HepG2 (cell line): ENCODE data around the gene LOXL3. TPM values are rescaled to one million over a fixed set of nuclear protein-coding genes. Genes with fewer than 3 reads are reported as not detected.

Source experiments
- ATAC-seq: fragments of 200-7000 bp; cut with Tn5 transposase; 3 replicates; pipeline ENCODE4 v1.9.1; 2020; ENCODE audit warnings: mild to moderate bottlenecking, moderate library complexity
- BruUV-seq: library from RNA; stranded (reverse); fragments of 400-500 nt; replicated peaks from 2 replicates; lab custom pipeline; 2021; lab: Mats Ljungman, UMichigan
- CTCF ChIA-PET: fragments of 300-600 bp; formaldehyde crosslinking; extraction: SDS; loops from one replicate; lab custom pipeline; 2021; ENCODE audit warnings: low total read pairs, inconsistent platforms, low intra/inter-chr PET ratio; lab: Yijun Ruan, JAX
- POLR2A ChIA-PET: fragments of 350-600 bp; sonication (Branson Sonifier 250); formaldehyde crosslinking; loops from one replicate; lab custom pipeline; 2020; ENCODE audit warnings: antibody characterized with exemption, inconsistent platforms; lab: Yijun Ruan, JAX
- DNase-seq: peaks from one replicate; pipeline ENCODE4 v3.0.0-alpha.2; 2015; ENCODE audit warnings: low spot score
- FAIRE-seq: peaks from 3 replicates; lab custom pipeline; 2011; peaks lifted over from hg19 to GRCh38; lab: Jason Lieb, UNC
- H2AFZ ChIP-seq: one replicate; pipeline ENCODE4 v1.6.1; 2011; ENCODE audit warnings: low read length, inconsistent platforms
- H3K27ac ChIP-seq: fragments of 300-600 bp; 3 replicates; pipeline ENCODE4 v1.8.0; 2011; ENCODE audit warnings: mixed run types, mild to moderate bottlenecking, mixed read lengths, low read length, inconsistent platforms; ENCODE audit not compliant: insufficient read depth; ENCODE audit errors: extremely low read length
- H3K27me3 ChIP-seq, 2 experiments: fragments of 200-600 bp in 1 of 2; 2 replicates in 1 of 2; 3 replicates in 1 of 2; pipeline versions ENCODE4 v1.6.0 to v1.8.0; 2011; ENCODE audit warnings: low read length in 2 of 2, mild to moderate bottlenecking in 2 of 2, moderate library complexity in 2 of 2, inconsistent platforms in 1 of 2; ENCODE audit not compliant: insufficient read depth in 2 of 2, control insufficient read depth in 1 of 2
- H3K36me3 ChIP-seq, 2 experiments: fragments of 200-600 bp in 1 of 2; replicated peaks in 1 of 2; 2 replicates in 1 of 2; 3 replicates in 1 of 2; pipeline versions ENCODE4 v1.5.1 to v1.8.0; 2011; ENCODE audit warnings: low read length in 2 of 2, inconsistent platforms in 1 of 2; ENCODE audit not compliant: insufficient read depth in 2 of 2, control insufficient read depth in 1 of 2
- H3K4me1 ChIP-seq: 2 replicates; pipeline ENCODE4 v1.5.1; 2012; ENCODE audit warnings: low read length, inconsistent platforms; ENCODE audit not compliant: insufficient read depth
- H3K4me2 ChIP-seq: 2 replicates; pipeline ENCODE4 v1.6.0; 2011; ENCODE audit warnings: low read depth, low read length, inconsistent platforms
- H3K4me3 ChIP-seq, 3 experiments: fragments of 200-600 bp in 1 of 3; sonication (generic), shearing (Covaris generic) in 1 of 3; replicated peaks in 1 of 3; 2 replicates each; pipeline ENCODE4 v1.5.1; 2011 to 2016; ENCODE audit warnings: low read length in 3 of 3, inconsistent platforms in 2 of 3, low read depth in 2 of 3, mild to moderate bottlenecking in 2 of 3, control low read depth in 1 of 3, mixed read lengths in 1 of 3; ENCODE audit not compliant: insufficient read depth in 1 of 3
- H3K79me2 ChIP-seq: one replicate; pipeline ENCODE4 v1.6.1; 2011; ENCODE audit warnings: low read length, inconsistent platforms; ENCODE audit not compliant: insufficient read depth
- H3K9ac ChIP-seq: 2 replicates; pipeline ENCODE4 v1.6.0; 2011; ENCODE audit warnings: mild to moderate bottlenecking, low read depth, low read length, inconsistent platforms; ENCODE audit not compliant: insufficient read depth
- H3K9me3 ChIP-seq: 2 replicates; pipeline ENCODE4 v1.5.1; 2012; ENCODE audit warnings: mild to moderate bottlenecking, low read length
- H4K20me1 ChIP-seq: 2 replicates; pipeline ENCODE4 v1.6.0; 2011; ENCODE audit warnings: inconsistent platforms, mild to moderate bottlenecking, low read length, moderate library complexity; ENCODE audit not compliant: insufficient read depth
- CREM ChIP-seq, 2 experiments: sonication (generic) in 1 of 2; formaldehyde crosslinking in 1 of 2; IDR thresholded peaks; 2 replicates each; pipeline versions ENCODE4 v1.4.0 to v1.6.1; 2016 to 2020; ENCODE audit warnings: antibody characterized with exemption in 1 of 2, mild to moderate bottlenecking in 1 of 2, missing genetic modification reagents in 1 of 2
- EED ChIP-seq: sonication (generic); formaldehyde crosslinking; IDR thresholded peaks from 2 replicates; pipeline ENCODE4 v1.5.0; 2020; ENCODE audit warnings: mild to moderate bottlenecking, missing genetic modification reagents
- ELF3 ChIP-seq: IDR thresholded peaks from 2 replicates; pipeline ENCODE4 v1.6.1; 2016; ENCODE audit warnings: missing genetic modification reagents, missing compliant biosample characterization
- ESRRA ChIP-seq: sonication (generic); formaldehyde crosslinking; IDR thresholded peaks from 2 replicates; pipeline ENCODE4 v1.5.1; 2020; ENCODE audit warnings: mild to moderate bottlenecking, low read depth, missing genetic modification reagents
- GABPA ChIP-seq, 2 experiments: IDR thresholded peaks; 2 replicates each; pipeline ENCODE4 v1.6.1; 2011 to 2016; ENCODE audit warnings: low read depth in 2 of 2, low read length in 1 of 2, missing biosample characterization in 1 of 2, missing genetic modification characterization in 1 of 2
- GABPB1 ChIP-seq: IDR thresholded peaks from 2 replicates; pipeline ENCODE4 v1.6.1; 2016; ENCODE audit warnings: mild to moderate bottlenecking, missing genetic modification reagents, moderate library complexity, missing compliant biosample characterization
- KDM4B ChIP-seq: sonication (generic); formaldehyde crosslinking; IDR thresholded peaks from 2 replicates; pipeline ENCODE4 v1.4.0; 2020; ENCODE audit warnings: missing genetic modification reagents
- KLF9 ChIP-seq: IDR thresholded peaks from 2 replicates; pipeline ENCODE4 v1.6.1; 2016; ENCODE audit warnings: low read depth
- NFKBIZ ChIP-seq: IDR thresholded peaks from 2 replicates; pipeline ENCODE4 v1.6.1; 2018; ENCODE audit warnings: missing genetic modification reagents, missing compliant biosample characterization
- PHF8 ChIP-seq: sonication (generic); formaldehyde crosslinking; IDR thresholded peaks from 2 replicates; pipeline ENCODE4 v1.5.0; 2020; ENCODE audit warnings: missing genetic modification reagents
- POLR2AphosphoS5 ChIP-seq: IDR thresholded peaks from 2 replicates; pipeline ENCODE4 v1.6.1; 2012; ENCODE audit warnings: low read depth, low read length
- SAP130 ChIP-seq: IDR thresholded peaks from 2 replicates; pipeline ENCODE4 v1.6.1; 2016; ENCODE audit warnings: low read depth
- WGBS: methylation state at CpG from one replicate; pipeline ENCODE4 v1.1.6; 2017; ENCODE audit warnings: low lambda C conversion rate; 5-methylcytosine and 5-hydroxymethylcytosine counted together
- in situ Hi-C: cut with HindIII; loops from 2 replicates; pipeline ENCODE4 v1.10.0; 2017; ENCODE audit warnings: low pct_unique_long_range_greater_than_20kb; ENCODE audit not compliant: extremely low pct_ligation_motif_present
- intact Hi-C: fragments of 100-400 bp; cut with micrococcal nuclease; formaldehyde crosslinking; loops from one replicate; pipeline ENCODE4 v1.10.0; 2022; ENCODE audit not compliant: unreplicated experiment
- polyA plus RNA-seq, 8 experiments: library from polyadenylated mRNA; depleted of rRNA in 3 of 8; stranded (reverse) in 7 of 8; unstranded in 1 of 8; fragments of >200 nt; fragmentation: Illumina TruSeq in 4 of 8; extraction: Trizol in 4 of 8; gene quantifications; 2 replicates each; pipeline versions ENCODE4 v1.2.1 to v1.2.3, GENCODE V29; 2011 to 2016; ENCODE audit warnings: low read depth in 4 of 8, missing spikeins in 1 of 8, mixed read lengths in 1 of 8; ENCODE audit not compliant: insufficient read depth in 1 of 8
- total RNA-seq, 5 experiments: library from RNA; depleted of rRNA; stranded (reverse); fragments of >200 nt; fragmentation: Illumina TruSeq; extraction: Trizol; gene quantifications; 2 replicates each; pipeline ENCODE4 v1.2.3, GENCODE V29; 2016; ENCODE audit warnings: low read depth in 1 of 5
- TF ChIP-seq, protein P1 (sequence below): sonication (generic); formaldehyde crosslinking; IDR thresholded peaks from 2 replicates; pipeline ENCODE4 v1.5.0; 2020; ENCODE audit warnings: mild to moderate bottlenecking, low read depth, missing genetic modification reagents, borderline replicate concordance
- TF ChIP-seq, protein P2 (sequence below): sonication (generic); formaldehyde crosslinking; IDR thresholded peaks from 2 replicates; pipeline ENCODE4 v1.4.0; 2020; ENCODE audit warnings: missing genetic modification reagents, borderline replicate concordance

Gene LOXL3
- total and polyA plus RNA-seq, 2 of the 13 experiments (the other 11 are each of a cell fraction or from before 2014, with no cell fraction given): 0.55 to 6.5 TPM

DNA sequence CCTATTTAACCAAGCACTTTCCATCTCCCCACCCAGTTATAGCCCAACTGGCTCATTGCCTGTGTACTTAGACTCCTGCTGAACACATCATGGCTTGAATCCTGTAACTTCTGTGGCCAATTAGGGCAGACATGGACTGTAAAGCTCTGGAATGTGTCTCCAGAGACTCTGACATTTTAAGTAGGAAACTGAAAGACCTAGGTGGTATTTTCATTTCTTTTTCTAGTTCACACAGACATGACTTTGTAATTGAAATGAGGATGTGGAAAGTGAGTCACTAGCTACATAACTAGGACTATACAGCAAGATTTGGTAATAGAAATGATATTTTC, 13.0 kb upstream of the LOXL3 start:
- no peak overlapping the region for H2AFZ ChIP-seq
- H3K79me2 ChIP-seq: no peaks in the 10 kb centered on the region
- ATAC-seq (no peak), FAIRE-seq (no peak)
- no TSS peak for BruUV-seq
- intact Hi-C loops: no loop called here
- TF ChIP-seq POLR2AphosphoS5: no peak
- TF ChIP-seq GABPB1: no peak
- TF ChIP-seq EED (CRISPR knock-in tag): no peak
- TF ChIP-seq KLF9 (CRISPR knock-in tag): no peak
- TF ChIP-seq CREM (IDR thresholded peaks at IDR 0.05): no peak
- no peak for TF ChIP-seq CREM (CRISPR knock-in tag; IDR thresholded peaks at IDR 0.05)
- TF ChIP-seq, protein P1, sequence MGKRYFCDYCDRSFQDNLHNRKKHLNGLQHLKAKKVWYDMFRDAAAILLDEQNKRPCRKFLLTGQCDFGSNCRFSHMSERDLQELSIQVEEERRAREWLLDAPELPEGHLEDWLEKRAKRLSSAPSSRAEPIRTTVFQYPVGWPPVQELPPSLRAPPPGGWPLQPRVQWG: no peak
- TF ChIP-seq PHF8 (CRISPR knock-in tag): no peak
- TF ChIP-seq ESRRA (CRISPR knock-in tag): no peak
- TF ChIP-seq, all 625 proteins: peak for 0
- Histone ChIP-seq H3K9ac (no peak overlapping the region), H3K4me2 (no peak overlapping the region), H3K27me3 (peaks cover 0 to 50% of the 10 kb centered on the region in 2 experiments; a peak in 3 of 5 replicates), H3K4me3 (no peak overlapping the region), H3K4me1 (no peaks in the 10 kb centered on the region), H4K20me1 (no peaks in the 10 kb centered on the region), H3K9me3 (no peaks in the 10 kb centered on the region), H3K27ac (no peak overlapping the region), H3K36me3 (no peaks in the 10 kb centered on the region)
- ChIA-PET CTCF (no interaction called here), POLR2A (no interaction called here)
- DNase-seq: no peak
- in situ Hi-C loops: no loop called here

DNA sequence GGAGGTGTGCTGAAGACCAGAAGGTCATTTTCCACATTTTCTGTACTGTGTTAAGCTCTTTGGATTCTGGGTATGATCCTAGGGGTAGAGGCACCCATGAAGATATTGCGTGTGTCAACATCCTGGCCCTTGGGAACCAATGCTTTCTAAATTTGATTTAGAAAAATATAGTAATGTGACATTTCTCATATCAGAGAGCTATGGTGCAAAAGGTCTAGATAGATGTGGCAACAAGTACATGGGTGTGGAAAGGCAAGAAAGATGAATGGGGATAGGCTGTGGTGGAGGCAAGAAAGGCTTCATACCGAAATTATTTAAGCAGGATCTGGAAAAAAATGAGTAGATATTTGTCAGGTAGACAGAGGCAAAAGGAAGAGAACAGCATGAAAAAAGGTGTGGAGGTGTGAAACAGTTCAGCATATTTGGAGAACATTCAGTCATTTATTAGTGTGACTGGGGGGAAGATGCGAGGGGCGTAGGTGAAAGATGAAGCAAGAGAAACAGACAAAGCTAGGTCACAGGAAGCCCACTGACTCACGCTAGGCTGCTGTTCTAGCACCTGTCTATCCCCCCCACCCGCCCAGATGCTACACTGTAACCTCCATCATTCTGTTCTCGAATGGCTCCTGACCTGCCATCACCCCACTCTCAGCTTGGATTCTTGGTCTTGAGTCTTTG, 12.5 kb upstream of the LOXL3 start:
- no TSS peak for BruUV-seq
- ATAC-seq (no peak), DNase-seq (no peak), FAIRE-seq (no peak)
- Histone ChIP-seq H2AFZ (no peak overlapping the region), H3K4me2 (no peak overlapping the region), H3K9ac (no peak overlapping the region), H3K27me3 (peaks cover 0 to 55% of the 10 kb centered on the region in 2 experiments; a peak in 4 of 5 replicates), H3K4me3 (no peak overlapping the region), H3K36me3 (no peaks in the 10 kb centered on the region), H4K20me1 (no peaks in the 10 kb centered on the region), H3K27ac (no peak overlapping the region), H3K79me2 (no peaks in the 10 kb centered on the region), H3K9me3 (no peaks in the 10 kb centered on the region), H3K4me1 (no peaks in the 10 kb centered on the region)
- in situ Hi-C loops (no loop called here), intact Hi-C loops (no loop called here)
- WGBS: 11% methylated on average over 7 of the region's 7 CpGs
- ChIA-PET POLR2A (no interaction called here), CTCF (no interaction called here)
- TF ChIP-seq, protein P2, sequence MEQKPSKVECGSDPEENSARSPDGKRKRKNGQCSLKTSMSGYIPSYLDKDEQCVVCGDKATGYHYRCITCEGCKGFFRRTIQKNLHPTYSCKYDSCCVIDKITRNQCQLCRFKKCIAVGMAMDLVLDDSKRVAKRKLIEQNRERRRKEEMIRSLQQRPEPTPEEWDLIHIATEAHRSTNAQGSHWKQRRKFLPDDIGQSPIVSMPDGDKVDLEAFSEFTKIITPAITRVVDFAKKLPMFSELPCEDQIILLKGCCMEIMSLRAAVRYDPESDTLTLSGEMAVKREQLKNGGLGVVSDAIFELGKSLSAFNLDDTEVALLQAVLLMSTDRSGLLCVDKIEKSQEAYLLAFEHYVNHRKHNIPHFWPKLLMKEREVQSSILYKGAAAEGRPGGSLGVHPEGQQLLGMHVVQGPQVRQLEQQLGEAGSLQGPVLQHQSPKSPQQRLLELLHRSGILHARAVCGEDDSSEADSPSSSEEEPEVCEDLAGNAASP (CRISPR knock-in tag): no peak
- TF ChIP-seq NFKBIZ (CRISPR knock-in tag) (no peak), SAP130 (CRISPR knock-in tag) (no peak), ELF3 (CRISPR knock-in tag) (no peak), KDM4B (CRISPR knock-in tag) (no peak), GABPA (IDR thresholded peaks at IDR 0.05; ENCODE audit: low read depth, low read length) (no peak), GABPA (CRISPR knock-in tag; IDR thresholded peaks at IDR 0.05; ENCODE audit: low read depth) (no peak)
